Cardiac fibroblast (primary cell): ENCODE measurements around the gene MAD1L1.
"Not testable (repeated sequence)": the region's sequence is repeated elsewhere in the genome, so short reads cannot be mapped to it uniquely, and the experiment has no call there.

Source experiments
- DNase-seq, 2 donors: peaks; one replicate each; pipeline versions ENCODE4 v3.0.0 to v3.0.0-alpha.2; 2010; ENCODE audit warnings: low read depth in 2 of 2
- H3K4me3 ChIP-seq, 2 donors: replicated peaks in 1 of 2; 1 replicate in 1 of 2; 2 replicates in 1 of 2; pipeline ENCODE4 v1.5.1; 2011; ENCODE audit warnings: low read depth in 2 of 2, low read length in 2 of 2, mild to moderate bottlenecking in 2 of 2, moderate library complexity in 1 of 2
- TF ChIP-seq, protein P1 (sequence below): IDR thresholded peaks from one replicate; pipeline ENCODE4 v1.5.1; 2011; ENCODE audit warnings: low read depth, mild to moderate bottlenecking, low read length, inconsistent platforms

The MAD1L1 gene

GRCh38 chr7:1843921-1844335, 388.8 kb downstream of the MAD1L1 start:
- no peak overlapping the region for H3K4me3 ChIP-seq
- no peak for DNase-seq
- TF ChIP-seq, protein P1, sequence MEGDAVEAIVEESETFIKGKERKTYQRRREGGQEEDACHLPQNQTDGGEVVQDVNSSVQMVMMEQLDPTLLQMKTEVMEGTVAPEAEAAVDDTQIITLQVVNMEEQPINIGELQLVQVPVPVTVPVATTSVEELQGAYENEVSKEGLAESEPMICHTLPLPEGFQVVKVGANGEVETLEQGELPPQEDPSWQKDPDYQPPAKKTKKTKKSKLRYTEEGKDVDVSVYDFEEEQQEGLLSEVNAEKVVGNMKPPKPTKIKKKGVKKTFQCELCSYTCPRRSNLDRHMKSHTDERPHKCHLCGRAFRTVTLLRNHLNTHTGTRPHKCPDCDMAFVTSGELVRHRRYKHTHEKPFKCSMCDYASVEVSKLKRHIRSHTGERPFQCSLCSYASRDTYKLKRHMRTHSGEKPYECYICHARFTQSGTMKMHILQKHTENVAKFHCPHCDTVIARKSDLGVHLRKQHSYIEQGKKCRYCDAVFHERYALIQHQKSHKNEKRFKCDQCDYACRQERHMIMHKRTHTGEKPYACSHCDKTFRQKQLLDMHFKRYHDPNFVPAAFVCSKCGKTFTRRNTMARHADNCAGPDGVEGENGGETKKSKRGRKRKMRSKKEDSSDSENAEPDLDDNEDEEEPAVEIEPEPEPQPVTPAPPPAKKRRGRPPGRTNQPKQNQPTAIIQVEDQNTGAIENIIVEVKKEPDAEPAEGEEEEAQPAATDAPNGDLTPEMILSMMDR: no peak

- TF ChIP-seq, protein P1: no peak
- no peak for DNase-seq
- no peak overlapping the region for H3K4me3 ChIP-seq
Measured at GRCh38 chr7:1843271-1843861, 389.4 kb downstream of the MAD1L1 start.

DNA sequence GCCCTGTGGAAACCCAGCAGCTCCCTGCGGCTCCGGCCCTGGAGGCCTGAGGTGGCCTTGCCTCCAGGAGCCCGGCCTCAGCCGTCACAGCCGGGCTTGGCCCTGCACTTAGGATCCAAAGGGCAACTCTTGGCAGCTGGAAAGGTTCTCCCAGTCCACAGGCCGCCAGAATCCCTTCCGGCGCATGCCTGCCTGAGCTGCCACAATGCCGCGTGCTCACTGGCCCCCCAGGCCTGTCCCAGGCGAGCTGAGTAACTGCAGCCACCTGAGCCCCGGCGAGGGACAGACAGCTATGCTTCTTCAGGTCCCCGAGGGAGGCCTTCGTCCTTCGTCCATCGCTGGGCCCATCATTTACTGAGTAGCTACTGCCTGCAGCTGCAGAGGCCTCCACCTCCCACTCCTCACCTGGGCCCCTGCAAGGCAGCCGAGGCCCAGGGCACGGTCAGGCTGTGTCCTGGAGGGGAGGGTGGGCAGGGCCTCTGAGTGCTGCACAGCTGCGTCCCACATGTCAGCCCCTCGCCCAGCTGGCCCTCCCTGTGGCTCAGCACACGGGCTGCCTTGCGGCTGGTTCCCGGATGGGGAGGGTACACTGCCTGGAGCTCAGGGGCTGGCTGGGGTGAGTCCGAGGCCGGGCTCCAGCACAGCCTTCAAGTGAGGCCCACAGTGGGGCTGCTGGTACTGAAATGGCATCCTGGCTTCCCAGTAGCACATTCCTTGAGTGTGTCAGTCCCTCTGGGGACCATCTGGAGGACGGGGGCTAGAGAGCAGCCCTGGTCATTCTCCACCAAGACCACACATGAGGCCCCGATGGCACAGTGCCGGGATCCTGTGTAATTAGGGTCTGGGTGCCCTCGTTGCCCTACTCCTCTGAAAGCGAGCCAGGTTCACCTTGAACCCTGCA, 390.2 kb downstream of the MAD1L1 start:
- TF ChIP-seq, protein P1: no peak
- no peak for DNase-seq
- no peak overlapping the region for H3K4me3 ChIP-seq

DNA sequence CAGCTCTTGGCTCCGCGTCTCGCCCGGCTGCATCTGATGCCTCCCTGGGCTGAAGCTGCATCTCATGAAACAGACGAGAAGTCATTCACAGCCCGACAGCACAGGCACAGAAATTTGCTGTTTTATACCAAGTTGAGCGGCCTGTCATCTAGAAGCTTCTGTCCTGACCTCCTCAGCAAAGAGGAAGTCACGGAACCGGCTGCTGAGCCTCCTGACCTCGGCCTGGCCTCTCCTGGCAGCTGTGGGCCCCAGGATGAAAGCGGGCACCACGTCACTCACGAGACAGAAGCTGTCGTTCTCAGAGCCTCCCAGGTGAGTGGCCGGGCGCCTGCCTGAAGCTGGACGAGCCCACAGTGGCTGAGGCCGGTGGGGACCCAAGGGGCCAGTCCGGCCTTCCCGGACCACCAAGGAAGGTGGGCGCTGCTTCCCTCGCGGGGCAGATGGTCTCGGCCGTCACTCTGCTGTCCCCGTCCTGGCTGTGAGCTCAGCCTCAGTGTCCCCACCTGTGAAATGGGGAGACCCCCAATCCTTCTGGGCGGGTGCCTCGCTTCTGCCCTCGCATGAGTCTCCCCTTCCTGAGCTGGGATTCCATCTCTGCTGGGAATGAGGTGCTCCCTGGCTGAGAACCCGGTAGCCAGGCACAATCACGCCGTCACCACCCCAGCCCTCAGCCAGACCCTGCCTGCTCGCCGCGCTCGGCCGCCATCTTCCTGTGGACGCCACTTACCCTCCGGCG, 391.3 kb downstream of the MAD1L1 start:
- DNase-seq, H3K4me3 ChIP-seq: not testable (repeated sequence)

GRCh38 chr7:1840744-1841143, 392.0 kb downstream of the MAD1L1 start:
- not testable (repeated sequence) for DNase-seq, H3K4me3 ChIP-seq

GRCh38 chr7:1839701-1840100, 393.0 kb downstream of the MAD1L1 start:
- TF ChIP-seq, protein P1: no peak
- no peak for DNase-seq
- H3K4me3 ChIP-seq: no peak overlapping the region

DNA sequence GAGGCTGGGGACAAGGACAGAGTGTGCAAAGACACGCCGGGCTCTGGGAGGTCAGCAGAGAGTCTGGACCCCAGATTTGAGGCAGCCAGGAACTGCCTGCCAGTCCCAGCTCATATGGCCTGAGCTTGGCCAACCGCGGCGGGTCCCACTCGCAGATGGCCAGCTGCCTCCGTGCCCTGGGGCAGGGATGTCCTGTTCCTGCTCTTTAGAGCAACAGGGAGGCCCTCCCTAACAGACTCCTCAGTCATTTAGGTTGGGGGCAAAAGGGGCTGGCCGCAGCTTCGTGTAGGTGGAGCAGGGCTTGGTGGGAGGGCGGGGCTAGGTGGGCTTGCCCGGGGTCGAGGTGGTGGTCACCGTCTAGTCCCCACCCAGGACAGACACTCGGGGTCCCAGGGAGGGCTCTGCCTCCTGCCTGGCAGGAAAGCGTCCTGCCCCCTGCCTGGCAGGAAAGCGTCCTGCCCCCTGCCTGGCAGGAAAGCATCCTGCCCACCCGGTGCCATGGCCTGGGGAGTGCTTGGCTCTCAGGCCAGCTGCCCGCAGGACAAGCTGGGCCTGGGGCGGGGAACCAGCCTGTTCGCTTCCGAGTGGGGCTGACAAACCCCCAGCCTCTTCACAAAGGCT, 393.7 kb downstream of the MAD1L1 start:
- not testable (repeated sequence) for DNase-seq

GRCh38 chr7:1838544-1838872, 394.2 kb downstream of the MAD1L1 start:
- H3K4me3 ChIP-seq, DNase-seq: not testable (repeated sequence)

More for the DNA sequence above, 393.7 kb downstream of the MAD1L1 start:
- not testable (repeated sequence) for H3K4me3 ChIP-seq

DNA sequence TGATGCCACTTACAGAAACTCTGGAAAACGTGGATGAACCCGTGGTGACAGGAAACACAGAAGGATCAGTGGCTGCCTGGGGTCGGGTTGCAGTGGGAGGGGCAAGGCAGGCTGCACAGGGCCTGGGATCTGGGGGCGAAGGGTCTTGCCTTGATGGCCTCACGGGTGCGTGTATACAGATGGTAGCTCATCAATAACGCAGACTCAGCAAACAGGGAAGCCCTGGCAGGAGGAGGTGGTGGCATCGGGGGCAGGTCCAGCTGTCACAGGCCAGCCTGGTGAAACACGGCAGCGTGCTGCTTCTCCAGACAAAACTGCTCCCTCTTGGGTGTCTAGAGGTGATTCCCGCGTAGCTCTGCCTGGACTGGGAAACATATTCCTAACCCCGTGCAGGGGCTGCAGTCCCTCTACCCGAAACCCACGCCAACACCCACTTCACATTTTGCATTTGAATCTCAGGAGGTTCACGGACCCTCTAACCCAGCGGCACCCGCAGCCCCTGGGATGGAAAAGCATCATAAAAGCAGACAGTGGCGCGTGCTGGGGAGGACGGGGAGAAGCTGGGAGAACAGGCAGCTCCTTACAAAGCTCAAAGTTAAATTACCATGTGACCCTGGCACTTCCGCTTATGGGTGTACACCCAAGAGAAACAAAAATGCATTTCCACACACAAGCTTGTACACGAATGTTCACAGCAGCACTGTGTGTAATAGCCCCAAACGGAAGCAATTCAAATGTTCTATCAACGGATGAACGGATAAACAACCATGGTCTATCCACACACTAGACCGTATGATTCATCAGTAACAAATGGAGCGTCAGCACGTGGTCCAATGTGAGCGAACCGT, 394.8 kb downstream of the MAD1L1 start:
- not testable (repeated sequence) for DNase-seq, H3K4me3 ChIP-seq

GRCh38 chr7:1831933-1832535, 400.7 kb downstream of the MAD1L1 start:
- not testable (repeated sequence) for H3K4me3 ChIP-seq, DNase-seq

DNA sequence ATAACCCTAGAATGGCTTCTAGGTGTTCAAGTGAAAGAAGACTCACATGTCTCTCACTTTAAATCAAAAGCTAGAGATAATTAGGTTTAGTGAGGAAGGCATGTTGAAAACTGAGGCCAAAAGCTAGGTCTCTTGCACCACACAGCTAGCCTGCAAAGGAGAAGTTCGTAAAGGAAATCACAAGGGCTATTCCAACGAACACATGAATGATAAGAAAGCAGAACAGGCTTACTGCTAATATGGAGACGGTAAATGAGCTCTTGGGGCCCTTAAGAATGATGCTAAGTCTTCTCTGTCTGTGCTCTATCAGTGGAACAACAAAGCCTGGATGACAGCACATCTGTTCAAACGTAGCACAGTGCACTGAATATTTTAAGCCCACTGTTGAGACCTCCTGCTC, 401.3 kb downstream of the MAD1L1 start:
- DNase-seq, H3K4me3 ChIP-seq: not testable (repeated sequence)
